SU-DHL-6 (cell line): ENCODE measurements around the gene HNRNPL.

Experiments
- H2AFZ ChIP-seq: fragments of 200-600 bp; sonication (generic); 2 replicates; pipeline ENCODE4 v1.6.1; 2014; ENCODE audit warnings: low read depth, mild to moderate bottlenecking, moderate library complexity, mixed read lengths, antibody characterized with exemption, low read length; ENCODE audit not compliant: severe bottlenecking
- H3F3A ChIP-seq: fragments of 200-600 bp; shearing (Covaris generic); 2 replicates; pipeline ENCODE4 v1.6.0; 2016; ENCODE audit warnings: antibody characterized with exemption, mild to moderate bottlenecking; ENCODE audit not compliant: insufficient read depth
- H3K27ac ChIP-seq: fragments of 200-600 bp; sonication (generic); 2 replicates; pipeline ENCODE4 v1.5.1; 2016; ENCODE audit warnings: low read depth, mild to moderate bottlenecking, low read length, moderate library complexity, mixed read lengths
- H3K27me3 ChIP-seq: fragments of 200-600 bp; sonication (generic), shearing (Covaris generic); 2 replicates; pipeline ENCODE4 v1.6.0; 2014; ENCODE audit warnings: mild to moderate bottlenecking, low read length
- H3K36me3 ChIP-seq: fragments of 200-600 bp; sonication (generic); 2 replicates; pipeline ENCODE4 v1.6.1; 2014; ENCODE audit warnings: mild to moderate bottlenecking, low read length, mixed read lengths
- H3K4me2 ChIP-seq: fragments of 300-600, 200-600 bp; shearing (Covaris generic), sonication (generic); 2 replicates; pipeline ENCODE4 v1.6.0; 2014; ENCODE audit warnings: low read length, low read depth, mild to moderate bottlenecking; ENCODE audit not compliant: poor library complexity, severe bottlenecking
- H3K4me3 ChIP-seq: fragments of 200-600 bp; sonication (generic); 2 replicates; pipeline ENCODE4 v1.5.1; 2014; ENCODE audit warnings: antibody characterized with exemption, low read length, mild to moderate bottlenecking, mixed read lengths; ENCODE audit not compliant: insufficient read depth, poor library complexity, severe bottlenecking
- H3K79me2 ChIP-seq: fragments of 200-600 bp; sonication (generic); 2 replicates; pipeline ENCODE4 v1.6.1; 2014; ENCODE audit warnings: mild to moderate bottlenecking, low read length, moderate library complexity; ENCODE audit not compliant: insufficient read depth
- H3K9ac ChIP-seq: fragments of 200-600 bp; sonication (generic); 2 replicates; pipeline ENCODE4 v1.7.0; 2014; ENCODE audit warnings: mild to moderate bottlenecking, low read length
- H3K9me2 ChIP-seq: fragments of 200-600 bp; sonication (generic); replicated peaks from 2 replicates; pipeline ENCODE4 v1.6.1; 2014; ENCODE audit warnings: low read length; ENCODE audit not compliant: insufficient read depth
- H3K9me3 ChIP-seq: fragments of 200-600 bp; sonication (generic); 2 replicates; pipeline ENCODE4 v1.6.1; 2014; ENCODE audit warnings: low read length, mixed read lengths; ENCODE audit not compliant: insufficient read depth
- H4K20me1 ChIP-seq: fragments of 200-600 bp; sonication (generic); 2 replicates; pipeline ENCODE4 v1.6.1; 2014; ENCODE audit warnings: low read depth, mild to moderate bottlenecking, antibody characterized with exemption, low read length, moderate library complexity, mixed read lengths
- CTCF ChIP-seq: fragments of 200-600 bp; sonication (generic); IDR thresholded peaks from one replicate; pipeline ENCODE4 v1.5.1; 2017; ENCODE audit warnings: antibody characterized with exemption, mild to moderate bottlenecking, low read length, moderate library complexity; ENCODE audit not compliant: insufficient read depth, poor library complexity, severe bottlenecking
- EZH2phosphoT487 ChIP-seq: fragments of 200-600 bp; sonication (generic), shearing (Covaris generic); conservative IDR thresholded peaks from 2 replicates; pipeline ENCODE4 v1.6.1; 2018; ENCODE audit warnings: mild to moderate bottlenecking, antibody characterized with exemption, low read length, moderate library complexity, mixed read lengths

Gene HNRNPL

GRCh38 chr19:38849860-38850435 is at the start of gene HNRNPL:
TSS of gene HNRNPL (minus strand) at chr19:38849986. CDS start at chr19:38849966, 20 bp downstream.
- H2AFZ ChIP-seq = no peak within 1 kb of the TSS
- no peaks in the 10 kb centered on the region for H3K9me2 ChIP-seq
- peaks cover 28% of the 10 kb centered on the region for H3F3A ChIP-seq
- H3K9ac ChIP-seq = peak within 1 kb of the TSS; percentile 98
- no peaks in the 10 kb centered on the region for H3K27me3 ChIP-seq
- no peaks in the 10 kb centered on the region for H3K9me3 ChIP-seq
- TF ChIP-seq EZH2phosphoT487 (no peak), CTCF (no peak)
- H3K79me2 ChIP-seq = peaks cover 49% of the 10 kb centered on the region
- H3K36me3 ChIP-seq = peaks cover 31% of the 10 kb centered on the region
- H4K20me1 ChIP-seq = peaks cover 32% of the 10 kb centered on the region
- peak within 1 kb of the TSS; percentile 92 for H3K27ac ChIP-seq
- peak within 1 kb of the TSS; percentile 78 for H3K4me3 ChIP-seq
- peak within 1 kb of the TSS; percentile 73 for H3K4me2 ChIP-seq

GRCh38 chr19:38898788-38899446 is 49.1 kb upstream of the HNRNPL start:
- no peaks in the 10 kb centered on the region for H3K9me3 ChIP-seq
- no peaks in the 10 kb centered on the region for H3K27me3 ChIP-seq
- no peaks in the 10 kb centered on the region for H3K9me2 ChIP-seq
- H3K4me3 ChIP-seq = peak overlapping the region; percentile 91
- H3F3A ChIP-seq = no peaks in the 10 kb centered on the region; the same call in 1 of the 2 replicates
- H3K4me2 ChIP-seq = peak overlapping the region; percentile 80
- H3K9ac ChIP-seq = peak overlapping the region; percentile 71
- no peak for TF ChIP-seq EZH2phosphoT487
- TF ChIP-seq CTCF = no peak
- no peaks in the 10 kb centered on the region for H4K20me1 ChIP-seq
- H3K27ac ChIP-seq = no peak overlapping the region
- peak overlapping the region; percentile 67 for H2AFZ ChIP-seq
- no peaks in the 10 kb centered on the region for H3K36me3 ChIP-seq
- H3K79me2 ChIP-seq = peaks cover 29% of the 10 kb centered on the region

GRCh38 chr19:38894968-38895367 is 45.2 kb upstream of the HNRNPL start:
- no peaks in the 10 kb centered on the region for H3K36me3 ChIP-seq
- no peak overlapping the region for H3K9ac ChIP-seq
- H3K27me3 ChIP-seq = no peaks in the 10 kb centered on the region
- no peaks in the 10 kb centered on the region for H3K9me3 ChIP-seq
- no peaks in the 10 kb centered on the region for H4K20me1 ChIP-seq
- TF ChIP-seq EZH2phosphoT487 = no peak
- no peaks in the 10 kb centered on the region for H3K9me2 ChIP-seq
- H3K4me3 ChIP-seq = no peak overlapping the region
- H3K27ac ChIP-seq = no peak overlapping the region
- H3K79me2 ChIP-seq = no peaks in the 10 kb centered on the region
- no peaks in the 10 kb centered on the region for H3F3A ChIP-seq
- H2AFZ ChIP-seq = no peak overlapping the region
- no peak overlapping the region for H3K4me2 ChIP-seq

- Histone ChIP-seq H3K27me3 (no peaks in the 10 kb centered on the region), H3K79me2 (no peaks in the 10 kb centered on the region), H3K36me3 (no peaks in the 10 kb centered on the region), H3K4me2 (no peak overlapping the region), H3K9me2 (no peaks in the 10 kb centered on the region), H3K9me3 (no peaks in the 10 kb centered on the region), H3K9ac (no peak overlapping the region), H3K27ac (no peak overlapping the region), H2AFZ (no peak overlapping the region), H4K20me1 (no peaks in the 10 kb centered on the region), H3F3A (no peaks in the 10 kb centered on the region), H3K4me3 (no peak overlapping the region)
- TF ChIP-seq CTCF = no peak
- TF ChIP-seq EZH2phosphoT487 = no peak
These were observed 43.6 kb upstream of the HNRNPL start for GRCh38 chr19:38893341-38893771.
